Measurements from ENCODE around the gene THAP2. TPM values are rescaled to one million over a fixed set of nuclear protein-coding genes. Genes with fewer than 3 reads are reported as not detected.

Gene THAP2
- total and polyA plus RNA-seq, 8 donors, result 1.1 to 4.3 (median 2.3) TPM

GRCh38 chr12:71664411-71665089 lies 449 bp downstream of the THAP2 start:
- FAIRE-seq, result no peak
- intact Hi-C loops (cut with DNase I), result no loop called here

GRCh38 chr12:71665090-71665463 lies 976 bp downstream of the THAP2 start:
- DNase-seq, result peak in 1 of 6 donors; percentile 24
- no peak for TF ChIP-seq CTCF (IDR thresholded peaks at IDR 0.05)
- peaks cover 0 to under 1% (median 0%) of the 10 kb centered on the region in 3 donors for H3K36me3 ChIP-seq
- H3K4me3 ChIP-seq, result peak overlapping the region; percentile 70 to 89 (median 81)
- peaks cover 11 to 29% (median 27%) of the 10 kb centered on the region in 3 donors for H3K4me1 ChIP-seq
- intact Hi-C loops (cut with DNase I), result no loop called here
- H3K27ac ChIP-seq, result peak overlapping the region; percentile 93 to 100 (median 96)
- ATAC-seq, result no peak
- no peaks in the 10 kb centered on the region for H3K9me3 ChIP-seq
- 3 to 7% methylated on average over 4 of the region's 4 CpGs for WGBS, 2 donors
- H3K27me3 ChIP-seq, result no peaks in the 10 kb centered on the region
- FAIRE-seq, result no peak

More at GRCh38 chr12:71664411-71665089, 449 bp downstream of the THAP2 start:
- peaks cover 0 to 6% (median 0%) of the 10 kb centered on the region in 3 donors for H3K36me3 ChIP-seq
- ATAC-seq, result peak; percentile 20 to 38 (median 33)
- H3K4me3 ChIP-seq, result peak overlapping the region; percentile 70 to 89 (median 81)
- peak in 1 of 6 donors; percentile 78 for DNase-seq
- peaks cover 11 to 31% (median 28%) of the 10 kb centered on the region in 3 donors for H3K4me1 ChIP-seq
- no peak for TF ChIP-seq CTCF (IDR thresholded peaks at IDR 0.05)
- 0 to 1% methylated on average over 20 of the region's 20 CpGs for WGBS, 2 donors
- no peaks in the 10 kb centered on the region for H3K27me3 ChIP-seq
- H3K27ac ChIP-seq, result peak overlapping the region; percentile 93 to 100 (median 96)
- H3K9me3 ChIP-seq, result no peaks in the 10 kb centered on the region

- ATAC-seq (no peak), FAIRE-seq (no peak), DNase-seq (no peak)
- no peaks in the 10 kb centered on the region for H3K27me3 ChIP-seq
- H3K9me3 ChIP-seq, result no peaks in the 10 kb centered on the region
- peaks cover 6 to 18% (median 17%) of the 10 kb centered on the region in 3 donors for H3K4me1 ChIP-seq
- intact Hi-C loops (cut with DNase I), result no loop called here
- no peak overlapping the region for H3K27ac ChIP-seq
- no peaks in the 10 kb centered on the region for H3K36me3 ChIP-seq
- H3K4me3 ChIP-seq, result no peak overlapping the region
- no peak for TF ChIP-seq CTCF (IDR thresholded peaks at IDR 0.05)
- WGBS, 2 donors, result 96% methylated on average over 5 of the region's 5 CpGs
Measured at GRCh38 chr12:71666259-71666658, 2.2 kb downstream of the THAP2 start.

- H3K36me3 ChIP-seq, result no peaks in the 10 kb centered on the region
- ATAC-seq (peak in 3 of 4 donors; percentile 6 to 20 (median 17)), DNase-seq (no peak), FAIRE-seq (no peak)
- no peak for TF ChIP-seq CTCF (IDR thresholded peaks at IDR 0.05)
- H3K27me3 ChIP-seq, result no peaks in the 10 kb centered on the region
- H3K4me1 ChIP-seq, result peaks cover 0 to 11% (median 7%) of the 10 kb centered on the region in 3 donors
- H3K9me3 ChIP-seq, result no peaks in the 10 kb centered on the region
- intact Hi-C loops (cut with DNase I), result no loop called here
- H3K4me3 ChIP-seq, result no peak overlapping the region
- no peak overlapping the region for H3K27ac ChIP-seq
Measured at GRCh38 chr12:71671311-71671710, 7.2 kb downstream of the THAP2 start.

- H3K4me1 ChIP-seq, result peaks cover 0 to 11% (median 7%) of the 10 kb centered on the region in 3 donors
- no peaks in the 10 kb centered on the region for H3K27me3 ChIP-seq
- no peak for DNase-seq
- intact Hi-C loops (cut with DNase I), result no loop called here
- no peak for FAIRE-seq
- ATAC-seq, result peak; percentile 82 to 98 (median 90)
- no peaks in the 10 kb centered on the region for H3K9me3 ChIP-seq
- 24 to 28% methylated on average over 1 of the region's 1 CpG for WGBS, 2 donors
- TF ChIP-seq CTCF (IDR thresholded peaks at IDR 0.05), result no peak
- H3K27ac ChIP-seq, result no peak overlapping the region
- H3K36me3 ChIP-seq, result no peaks in the 10 kb centered on the region
- no peak overlapping the region for H3K4me3 ChIP-seq
Measured at GRCh38 chr12:71671816-71672215, 7.7 kb downstream of the THAP2 start.
